MM.1S (cell line): Measurements from ENCODE around the gene KCNQ1.

Experiments used
- DNase-seq: peaks from one replicate; pipeline ENCODE4 v3.0.0-alpha.2; 2015
- H2AFZ ChIP-seq: fragments of 300-600 bp; sonication (generic); 2 replicates; pipeline ENCODE4 v1.6.0; 2016; ENCODE audit warnings: antibody characterized with exemption, low read length
- H3F3A ChIP-seq: fragments of 300-600 bp; sonication (generic); 2 replicates; pipeline ENCODE4 v1.6.1; 2016; ENCODE audit warnings: mild to moderate bottlenecking, antibody characterized with exemption, low read length, moderate library complexity, mixed read lengths; ENCODE audit not compliant: insufficient read depth
- H3K27ac ChIP-seq: fragments of 300-600 bp; sonication (generic); 2 replicates; pipeline ENCODE4 v1.5.1; 2016; ENCODE audit warnings: mild to moderate bottlenecking, low read length
- H3K27me3 ChIP-seq: fragments of 300-600 bp; sonication (generic); replicated peaks from 2 replicates; pipeline ENCODE4 v1.6.0; 2016; ENCODE audit warnings: low read length; ENCODE audit not compliant: insufficient read depth
- H3K36me3 ChIP-seq: fragments of 300-600 bp; sonication (generic); replicated peaks from 2 replicates; pipeline ENCODE4 v1.6.1; 2016; ENCODE audit warnings: mild to moderate bottlenecking, low read length, mixed read lengths; ENCODE audit not compliant: insufficient read depth
- H3K4me1 ChIP-seq: fragments of 300-600 bp; sonication (generic); 2 replicates; pipeline ENCODE4 v1.6.1; 2016; ENCODE audit warnings: low read length, mixed read lengths
- H3K4me2 ChIP-seq: fragments of 300-600 bp; sonication (generic); 2 replicates; pipeline ENCODE4 v1.6.0; 2016; ENCODE audit warnings: low read depth, low read length
- H3K4me3 ChIP-seq: fragments of 300-600 bp; sonication (generic); 2 replicates; pipeline ENCODE4 v1.5.1; 2016; ENCODE audit warnings: low read length, mixed read lengths
- H3K79me2 ChIP-seq: fragments of 300-600 bp; sonication (generic); 2 replicates; pipeline ENCODE4 v1.6.1; 2016; ENCODE audit warnings: mixed run types, low read length, mixed read lengths
- H3K9ac ChIP-seq: fragments of 300-600 bp; sonication (generic); 2 replicates; pipeline ENCODE4 v1.6.1; 2016; ENCODE audit warnings: low read length, mixed read lengths
- H3K9me2 ChIP-seq: fragments of 300-600 bp; sonication (generic); replicated peaks from 2 replicates; pipeline ENCODE4 v1.6.1; 2016; ENCODE audit warnings: mild to moderate bottlenecking, low read length, mixed read lengths; ENCODE audit not compliant: insufficient read depth
- H3K9me3 ChIP-seq: fragments of 300-600 bp; sonication (generic); replicated peaks from 2 replicates; pipeline ENCODE4 v1.6.1; 2016; ENCODE audit warnings: mild to moderate bottlenecking, low read length, mixed read lengths; ENCODE audit not compliant: insufficient read depth
- H4K20me1 ChIP-seq: fragments of 300-600 bp; sonication (generic); 2 replicates; pipeline ENCODE4 v1.6.1; 2016; ENCODE audit warnings: mild to moderate bottlenecking, low read length, moderate library complexity, mixed read lengths; ENCODE audit not compliant: insufficient read depth
- CTCF ChIP-seq: fragments of 300-600 bp; sonication (generic); IDR thresholded peaks from 2 replicates; pipeline ENCODE4 v1.5.1; 2016; ENCODE audit warnings: antibody characterized with exemption, low read length, mixed read lengths
- EZH2 ChIP-seq: fragments of 300-600 bp; sonication (generic); optimal IDR thresholded peaks from 2 replicates; pipeline ENCODE3; 2017; ENCODE audit warnings: low read depth, mild to moderate bottlenecking, antibody characterized with exemption, low read length, mixed read lengths
- EZH2phosphoT487 ChIP-seq: fragments of 300-600 bp; sonication (generic); IDR thresholded peaks from 2 replicates; pipeline ENCODE4 v1.6.1; 2018; ENCODE audit warnings: antibody characterized with exemption, low read length

Gene KCNQ1

DNA sequence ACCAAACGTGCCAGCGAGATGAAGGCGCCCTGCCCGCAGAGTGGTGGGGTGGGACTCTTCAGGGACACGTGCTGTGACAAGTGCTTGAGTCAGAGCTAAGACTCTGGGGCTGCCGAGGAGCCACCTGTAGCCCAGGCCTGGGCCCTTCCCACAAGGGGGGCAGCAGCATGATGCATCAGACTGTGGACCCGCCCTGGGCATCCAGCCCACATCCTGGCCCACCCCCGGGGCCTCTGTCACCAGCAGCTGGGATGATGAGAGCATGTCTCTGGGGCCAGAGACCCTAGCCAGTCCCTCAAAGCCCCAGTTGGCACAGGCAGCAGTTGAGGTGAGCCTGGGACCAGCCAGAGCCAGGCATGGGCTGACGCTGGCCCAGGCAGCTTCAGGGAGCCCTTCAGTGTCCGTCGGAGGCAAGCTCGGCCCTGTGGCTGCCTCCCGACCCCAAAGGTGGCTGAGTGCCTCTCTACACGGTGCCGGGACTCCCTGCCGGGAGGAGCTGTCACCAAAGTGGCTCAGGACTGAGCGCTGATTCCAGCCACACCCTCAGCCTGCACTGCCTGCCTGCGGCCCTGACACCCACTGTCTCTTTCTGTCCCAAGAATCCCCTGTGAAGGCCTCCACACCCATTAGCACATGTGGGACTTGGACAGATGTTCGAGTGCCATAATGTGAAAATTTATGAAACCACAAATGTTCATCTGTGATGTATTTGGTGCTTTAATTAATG lies 399.5 kb downstream of the KCNQ1 start:
- Histone ChIP-seq H3K9ac (no peak overlapping the region), H3K9me3 (no peaks in the 10 kb centered on the region), H3K36me3 (no peaks in the 10 kb centered on the region), H4K20me1 (no peaks in the 10 kb centered on the region), H2AFZ (no peak overlapping the region), H3K27me3 (no peaks in the 10 kb centered on the region), H3K4me3 (no peak overlapping the region), H3K4me2 (no peak overlapping the region), H3F3A (no peaks in the 10 kb centered on the region), H3K27ac (no peak overlapping the region), H3K79me2 (no peaks in the 10 kb centered on the region), H3K4me1 (no peaks in the 10 kb centered on the region), H3K9me2 (no peaks in the 10 kb centered on the region)
- TF ChIP-seq EZH2phosphoT487 (no peak), CTCF (no peak), EZH2 (no peak)
- DNase-seq, result no peak

DNA sequence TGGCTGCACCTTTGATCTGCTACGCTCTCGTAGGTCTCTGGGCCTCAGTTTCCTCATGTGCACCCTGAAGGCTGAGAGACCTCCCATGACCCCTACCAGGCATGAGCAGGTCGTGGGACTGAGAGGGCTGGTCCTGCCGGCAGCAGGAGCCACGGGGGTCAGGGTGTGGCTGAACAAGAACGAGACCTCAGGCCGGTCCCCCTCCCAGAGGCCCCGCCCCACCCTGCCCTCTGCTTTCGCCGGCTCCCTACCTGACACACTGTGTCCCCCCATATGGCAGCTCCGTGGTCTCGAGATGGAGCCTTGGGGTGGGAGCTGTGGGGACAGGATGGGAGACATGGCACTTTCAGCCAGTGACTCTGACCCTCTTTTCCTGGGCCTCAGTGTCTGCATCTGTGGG lies 400.2 kb downstream of the KCNQ1 start:
- Histone ChIP-seq H3K9me3 (no peaks in the 10 kb centered on the region), H3K36me3 (no peaks in the 10 kb centered on the region), H3K79me2 (no peaks in the 10 kb centered on the region), H3K4me2 (no peak overlapping the region), H3K4me1 (no peaks in the 10 kb centered on the region), H3K9me2 (no peaks in the 10 kb centered on the region), H2AFZ (no peak overlapping the region), H3K27me3 (no peaks in the 10 kb centered on the region), H3K4me3 (no peak overlapping the region), H3K27ac (no peak overlapping the region), H3K9ac (no peak overlapping the region), H4K20me1 (no peaks in the 10 kb centered on the region), H3F3A (no peaks in the 10 kb centered on the region)
- TF ChIP-seq EZH2phosphoT487 (no peak), CTCF (no peak), EZH2 (no peak)
- no peak for DNase-seq

DNA sequence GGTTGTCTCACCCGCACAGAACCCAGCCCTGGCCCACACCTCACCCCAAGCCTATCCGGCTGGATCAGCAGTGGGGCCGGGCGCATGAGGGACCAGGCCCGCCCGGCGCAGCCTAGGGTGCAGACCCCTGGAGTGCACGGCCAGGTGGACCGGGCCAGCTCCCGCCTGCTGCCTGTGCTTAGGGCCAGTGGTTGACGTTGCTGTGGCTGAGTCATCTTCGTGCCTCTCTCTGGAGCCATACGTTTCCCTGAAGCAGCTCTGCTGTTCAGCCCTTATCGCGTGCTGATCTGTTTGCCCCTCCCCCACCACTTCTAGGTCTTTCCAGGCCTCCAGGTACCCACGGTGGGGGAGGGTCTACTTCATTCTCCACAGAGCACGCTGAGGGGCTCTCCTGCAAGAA lies 401.2 kb downstream of the KCNQ1 start:
- no peak overlapping the region for H2AFZ ChIP-seq
- no peaks in the 10 kb centered on the region for H4K20me1 ChIP-seq
- no peak overlapping the region for H3K9ac ChIP-seq
- H3K9me3 ChIP-seq, result no peaks in the 10 kb centered on the region
- no peak overlapping the region for H3K27ac ChIP-seq
- no peaks in the 10 kb centered on the region for H3K79me2 ChIP-seq
- no peak for TF ChIP-seq CTCF
- TF ChIP-seq EZH2phosphoT487, result no peak
- no peak for TF ChIP-seq EZH2
- H3K4me1 ChIP-seq, result no peaks in the 10 kb centered on the region
- no peaks in the 10 kb centered on the region for H3K27me3 ChIP-seq
- no peaks in the 10 kb centered on the region for H3F3A ChIP-seq
- no peaks in the 10 kb centered on the region for H3K9me2 ChIP-seq
- H3K4me3 ChIP-seq, result no peak overlapping the region
- no peaks in the 10 kb centered on the region for H3K36me3 ChIP-seq
- no peak overlapping the region for H3K4me2 ChIP-seq
- DNase-seq, result no peak
